ENCODE data around the gene AHNAK.

GRCh38 chr11:62538470-62539237, 8.0 kb downstream of the AHNAK start:
- TF ChIP-seq CTCF (IDR thresholded peaks at IDR 0.05; ENCODE audit: insufficient read depth, low read length) (no peak), POLR2AphosphoS5 (IDR thresholded peaks at IDR 0.05; ENCODE audit: low read depth) (no peak), REST (IDR thresholded peaks at IDR 0.05; ENCODE audit: insufficient replicate concordance, low read depth) (no peak), SPI1 (IDR thresholded peaks at IDR 0.05; ENCODE audit: borderline replicate concordance, low read depth) (no peak)
